ENCODE results near the gene SMPD2.

SMPD2 gene, protein sequence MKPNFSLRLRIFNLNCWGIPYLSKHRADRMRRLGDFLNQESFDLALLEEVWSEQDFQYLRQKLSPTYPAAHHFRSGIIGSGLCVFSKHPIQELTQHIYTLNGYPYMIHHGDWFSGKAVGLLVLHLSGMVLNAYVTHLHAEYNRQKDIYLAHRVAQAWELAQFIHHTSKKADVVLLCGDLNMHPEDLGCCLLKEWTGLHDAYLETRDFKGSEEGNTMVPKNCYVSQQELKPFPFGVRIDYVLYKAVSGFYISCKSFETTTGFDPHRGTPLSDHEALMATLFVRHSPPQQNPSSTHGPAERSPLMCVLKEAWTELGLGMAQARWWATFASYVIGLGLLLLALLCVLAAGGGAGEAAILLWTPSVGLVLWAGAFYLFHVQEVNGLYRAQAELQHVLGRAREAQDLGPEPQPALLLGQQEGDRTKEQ

DNA sequence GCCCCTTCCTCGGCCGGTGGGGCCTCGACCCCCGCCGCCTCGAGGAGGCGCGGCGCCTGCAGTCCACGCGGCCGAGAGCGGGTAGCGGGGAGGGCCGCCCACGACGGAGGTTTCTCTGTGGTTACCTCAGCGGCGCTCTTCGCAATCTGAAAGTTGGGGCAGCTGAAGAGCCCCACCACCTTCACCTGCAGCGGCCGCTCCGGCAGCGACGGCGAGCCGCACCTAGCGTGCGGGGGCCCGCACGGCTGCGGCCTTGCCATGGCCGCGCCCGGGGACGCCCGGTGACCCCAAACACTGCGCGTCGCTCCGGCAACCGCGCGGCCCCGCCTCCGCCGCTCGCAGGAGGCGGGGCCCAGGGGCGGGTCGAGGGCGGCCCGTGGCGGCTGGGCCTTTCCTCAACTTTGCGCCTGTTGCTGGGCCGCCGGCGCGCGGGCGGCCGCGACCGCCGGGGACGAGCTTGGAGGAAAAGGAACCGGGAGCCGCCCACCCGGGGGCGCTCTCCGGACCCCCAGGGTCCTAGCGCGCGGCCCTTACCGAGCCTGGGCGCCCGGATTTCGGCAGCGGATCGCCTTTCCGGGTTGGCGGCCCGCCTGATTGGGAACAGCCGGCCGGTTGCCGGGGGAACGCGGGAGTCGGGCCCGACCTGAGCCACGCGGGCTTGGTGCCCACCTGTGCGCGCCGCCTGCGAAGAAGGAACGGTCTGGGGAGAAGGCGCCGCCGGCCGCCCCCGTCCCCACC lies at the start of gene SMPD2, which contains the start of gene PPIL6:
SMPD2 (plus strand) TSS at position 394 of the 738 bp plus-strand sequence. CDS start 398 bp downstream, outside the sequence.
PPIL6 (minus strand) TSS at position 298 of the 738 bp plus-strand sequence; CDS start at position 260, 38 bp downstream.
- peak; percentile 66 for DNase-seq (ENCODE audit: low read depth)

DNA sequence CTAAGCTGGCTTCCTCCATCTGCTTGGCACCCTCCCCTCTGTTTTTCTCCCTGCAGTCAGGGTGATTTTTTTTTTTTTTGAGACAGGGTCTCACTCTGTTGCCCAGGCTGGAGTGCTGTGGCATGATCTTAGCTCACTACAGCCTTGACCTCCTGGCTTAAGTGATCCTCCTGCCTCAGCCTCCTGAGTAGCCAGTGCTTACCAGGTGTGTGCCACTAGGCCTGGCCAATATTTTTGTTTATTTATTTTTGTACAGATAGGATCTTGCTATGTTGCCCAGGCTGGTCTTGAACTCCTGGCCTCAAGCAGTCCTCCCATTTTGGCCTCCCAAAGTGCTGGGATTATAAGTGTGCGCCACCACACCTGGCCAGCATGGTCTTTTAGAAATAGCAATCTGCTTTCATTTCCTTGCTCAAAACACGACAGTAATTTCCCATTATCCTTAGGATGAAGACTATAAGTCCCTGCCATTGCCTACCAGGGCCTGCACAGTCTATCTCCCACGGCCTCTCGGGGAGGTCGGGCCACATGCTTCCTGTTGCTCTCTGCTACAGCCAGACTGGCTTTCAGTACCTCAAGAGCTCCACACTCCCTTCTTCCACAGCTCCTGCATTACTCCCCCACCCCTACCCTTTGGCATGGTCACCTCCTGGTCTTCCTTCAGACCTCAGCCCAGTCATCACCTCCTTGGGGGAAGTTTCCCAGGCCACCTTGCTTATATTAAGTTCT lies 47.2 kb upstream of the SMPD2 start:
- DNase-seq (ENCODE audit: low read depth) = no peak

DNA sequence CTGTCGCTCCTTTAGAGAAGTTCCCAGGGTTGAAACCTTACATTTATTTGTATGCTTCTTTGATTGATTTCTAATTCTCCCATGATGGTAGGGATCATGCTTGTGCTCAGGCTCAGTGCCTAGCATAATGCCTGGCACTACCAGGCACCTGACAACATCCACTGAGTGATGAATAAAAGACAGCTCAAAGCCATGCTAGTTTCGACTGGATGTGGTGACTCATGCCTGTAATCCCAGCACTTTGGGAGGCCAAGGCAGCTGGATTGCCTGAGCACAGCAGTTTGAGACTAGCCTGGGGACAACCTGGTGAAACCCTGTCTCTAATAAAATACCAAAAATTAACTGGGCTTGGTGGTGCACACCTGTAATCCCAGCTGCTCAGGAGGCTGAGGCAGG lies 46.6 kb upstream of the SMPD2 start:
- DNase-seq (ENCODE audit: low read depth) = no peak

DNA sequence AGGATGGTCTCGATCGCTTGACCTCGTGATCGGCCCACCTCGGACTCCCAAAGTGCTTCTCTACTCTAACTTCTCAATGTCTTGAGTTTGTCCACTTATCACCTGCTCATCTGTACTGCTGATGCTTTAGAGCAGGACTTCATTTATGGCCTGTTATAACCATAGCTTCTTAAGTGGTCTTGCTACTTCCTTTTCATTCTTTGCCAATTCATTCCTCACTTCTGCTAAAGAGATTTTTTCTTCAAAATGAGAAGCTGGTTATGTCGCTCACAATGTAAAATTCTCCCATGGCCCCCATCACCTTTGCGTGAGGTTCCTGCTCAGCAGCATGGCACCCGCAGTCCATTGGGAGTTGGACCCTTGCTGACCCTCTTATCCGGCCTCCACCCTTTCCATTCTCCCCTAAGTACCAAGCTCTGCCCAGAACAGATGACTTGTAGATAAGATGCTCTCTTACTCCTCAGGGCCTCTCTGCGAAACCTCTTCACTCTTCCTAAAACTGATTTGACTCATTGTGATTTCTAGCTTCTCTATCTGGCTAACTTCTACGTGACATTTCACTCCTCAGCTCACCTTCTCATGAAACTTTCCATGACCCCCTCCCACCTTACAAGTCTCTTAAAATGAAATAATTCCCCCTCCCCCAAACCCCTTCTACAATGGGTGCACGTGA lies 44.3 kb upstream of the SMPD2 start:
- no peak for DNase-seq (ENCODE audit: low read depth)

DNA sequence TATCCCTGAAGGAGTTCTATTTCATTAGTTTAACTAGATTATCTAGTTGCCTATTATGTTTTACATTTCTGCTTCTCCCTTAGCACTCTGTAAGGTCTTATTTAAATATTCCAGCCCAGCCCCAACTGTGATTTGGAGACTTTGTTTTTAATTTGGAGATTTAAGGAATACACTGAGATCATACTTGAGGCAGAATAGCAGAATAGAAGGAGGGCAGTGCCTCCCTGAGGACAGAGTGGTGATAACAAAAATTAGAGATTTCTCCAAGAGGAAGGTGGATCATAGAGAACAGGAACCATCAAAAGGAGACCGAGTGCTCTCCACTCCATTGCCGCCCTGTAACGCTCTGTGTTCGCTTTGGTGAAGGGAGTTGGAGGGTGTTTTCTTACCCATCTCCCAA lies 43.5 kb upstream of the SMPD2 start:
- DNase-seq (ENCODE audit: low read depth) = no peak

DNA sequence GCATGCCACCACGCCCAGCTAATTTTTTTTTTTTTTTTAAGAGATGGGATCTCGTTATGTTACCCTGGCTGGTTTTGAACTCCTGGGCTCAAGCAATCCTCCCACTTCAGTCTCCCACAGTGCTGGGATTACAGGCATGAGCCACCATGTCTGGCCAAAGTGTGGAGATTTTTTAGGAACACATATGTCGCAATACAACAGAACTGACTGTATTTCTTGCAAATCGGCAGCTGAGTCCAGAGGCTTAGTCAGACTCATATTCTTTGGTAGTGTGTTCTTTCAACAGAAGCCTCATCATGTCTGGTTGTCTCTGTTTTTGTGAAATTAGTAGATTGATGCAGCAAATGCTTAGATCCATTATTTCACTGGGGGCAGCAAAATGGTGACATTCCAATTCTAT lies 34.3 kb upstream of the SMPD2 start:
- no peak for DNase-seq (ENCODE audit: low read depth)

DNA sequence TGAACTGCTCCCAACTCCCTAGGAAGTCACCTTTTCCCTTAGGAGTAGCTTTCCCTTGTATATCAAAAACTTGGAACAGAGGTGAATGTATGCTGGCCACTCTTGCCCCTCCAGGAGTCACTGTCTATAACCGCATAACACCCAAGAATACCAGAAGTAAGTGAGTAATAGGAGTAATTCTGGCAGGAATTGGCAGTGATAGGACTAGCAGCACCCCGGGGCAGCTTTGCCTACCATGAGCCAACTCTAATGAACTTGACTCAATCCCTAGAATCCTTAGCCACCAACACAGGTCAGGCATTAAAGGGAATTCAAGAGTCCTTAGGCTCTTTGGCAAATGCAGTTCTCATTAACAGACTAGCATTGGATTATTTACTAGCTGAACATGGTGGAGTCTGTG lies 29.5 kb upstream of the SMPD2 start:
- no peak for DNase-seq (ENCODE audit: low read depth)

DNA sequence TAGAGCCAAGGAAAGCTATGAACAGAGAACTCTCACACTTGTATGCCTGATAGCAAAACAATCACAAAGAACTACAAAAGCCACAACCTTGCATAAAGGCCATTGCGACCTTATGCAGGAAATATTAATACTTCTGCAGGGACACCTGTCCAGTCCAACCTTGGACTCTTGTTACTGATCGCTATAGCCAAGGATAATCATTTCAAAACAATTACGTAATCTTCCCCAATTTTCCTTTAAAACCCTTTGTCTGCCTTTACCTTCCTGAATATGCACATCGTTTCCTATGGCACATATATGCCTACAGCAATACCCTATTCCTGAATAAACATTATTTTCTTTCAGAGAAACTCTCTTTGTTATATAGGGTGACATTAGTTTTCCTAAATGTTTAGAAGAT lies 22.9 kb upstream of the SMPD2 start:
- DNase-seq (ENCODE audit: low read depth) = no peak

DNA sequence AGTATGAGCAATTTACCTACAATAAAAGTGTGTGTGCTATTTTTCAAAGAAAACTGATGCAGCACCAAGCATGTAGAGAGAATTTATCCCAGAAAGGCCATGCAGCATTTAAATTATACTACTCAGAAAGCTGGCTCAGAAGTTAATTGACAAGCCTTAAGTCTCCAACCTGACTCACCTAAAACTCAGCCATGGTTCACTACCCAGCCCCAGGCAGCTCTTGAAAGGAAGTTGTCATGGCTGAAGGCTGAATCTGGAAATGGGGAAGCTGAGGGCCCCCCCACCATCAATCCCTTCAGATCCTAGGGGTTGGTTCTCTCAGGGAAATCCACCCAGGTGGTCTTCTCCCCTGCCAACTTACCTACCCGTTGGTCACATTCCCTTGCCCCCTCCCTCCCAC lies 19.8 kb upstream of the SMPD2 start:
- no peak for DNase-seq (ENCODE audit: low read depth)

DNA sequence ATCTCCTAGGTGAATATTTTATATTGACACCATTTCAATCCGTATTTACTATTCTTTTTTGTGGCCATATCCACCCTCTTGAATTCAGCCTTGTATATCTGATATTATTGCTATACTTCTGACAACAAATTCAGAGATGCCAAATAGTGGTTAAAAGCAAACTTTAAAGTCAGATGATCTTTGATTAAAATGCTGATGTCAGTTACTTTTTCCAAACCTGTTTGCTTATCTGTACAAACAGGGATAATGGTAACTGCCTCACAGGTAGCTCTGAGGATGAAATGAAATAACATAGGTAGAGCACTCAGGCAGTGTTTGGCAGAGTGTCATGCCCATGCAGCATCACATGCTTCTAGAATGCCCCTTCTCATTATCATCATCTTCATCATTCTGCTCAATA lies 19.3 kb upstream of the SMPD2 start:
- DNase-seq (ENCODE audit: low read depth) = no peak

DNA sequence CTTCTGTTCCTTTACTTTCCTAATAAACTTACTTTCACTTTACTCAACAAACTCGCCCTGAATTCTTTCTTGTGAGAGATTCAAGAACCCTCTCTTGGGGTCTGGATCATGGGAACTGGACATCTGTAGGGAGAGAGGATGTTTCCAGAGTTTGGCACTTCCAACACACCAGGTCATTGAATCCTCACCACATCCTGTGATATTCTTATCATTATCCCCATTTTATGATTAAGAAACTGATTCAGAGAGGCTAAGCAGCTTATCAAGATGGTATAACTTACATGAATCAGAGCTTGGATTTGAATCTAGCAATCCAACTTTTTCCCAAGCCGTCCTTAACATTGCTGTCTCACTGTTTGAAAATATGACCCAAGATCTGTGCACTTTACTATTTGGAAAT lies 15.6 kb upstream of the SMPD2 start:
- no peak for DNase-seq (ENCODE audit: low read depth)

DNA sequence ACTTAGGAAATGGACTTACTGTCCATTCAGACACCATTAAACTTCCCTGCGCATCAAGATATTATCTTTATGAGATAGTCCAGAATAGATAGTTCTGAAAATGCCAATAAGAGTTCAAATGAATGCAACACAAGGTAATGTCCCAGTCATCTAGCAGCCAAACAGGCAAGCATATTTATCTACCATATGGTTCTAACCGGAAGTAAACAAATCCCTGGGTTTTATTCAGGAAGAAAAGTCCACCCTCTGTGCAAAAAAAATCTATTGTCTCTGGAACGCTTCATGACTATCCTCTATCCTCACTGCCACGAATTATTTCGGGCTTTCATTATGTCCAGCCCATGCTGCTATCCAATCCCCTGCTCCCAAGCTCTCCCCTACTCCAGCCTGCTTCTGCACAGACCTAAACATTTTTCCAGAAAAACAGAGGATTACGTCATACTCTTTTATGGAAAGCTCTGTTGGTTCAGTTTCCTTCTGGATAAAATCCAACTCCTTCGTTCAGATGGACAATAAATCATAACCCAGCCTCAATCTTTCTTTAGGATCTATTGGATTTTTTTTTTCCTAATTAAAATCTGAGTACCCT lies 11.5 kb upstream of the SMPD2 start:
- no peak for DNase-seq (ENCODE audit: low read depth)

DNA sequence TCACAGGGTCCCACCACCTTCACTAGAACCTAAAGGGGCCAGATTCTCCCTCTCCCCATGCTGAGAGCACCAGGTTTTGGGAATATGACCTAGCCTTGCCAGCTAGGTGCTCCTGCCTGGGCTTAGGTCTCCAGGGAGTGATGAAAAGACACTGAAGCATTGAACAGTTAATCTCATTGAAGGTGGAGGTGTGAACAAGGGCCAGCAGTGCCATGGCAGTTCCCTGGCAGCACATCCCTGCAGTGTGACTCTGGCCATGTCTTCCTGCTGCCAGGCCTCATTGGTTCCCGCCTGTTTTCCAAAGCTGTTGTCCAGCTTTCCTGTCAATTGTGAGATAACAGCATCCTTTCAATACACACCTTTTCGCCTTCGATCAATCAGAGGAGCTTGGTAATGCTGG lies 11.0 kb upstream of the SMPD2 start:
- DNase-seq (ENCODE audit: low read depth) = no peak

DNA sequence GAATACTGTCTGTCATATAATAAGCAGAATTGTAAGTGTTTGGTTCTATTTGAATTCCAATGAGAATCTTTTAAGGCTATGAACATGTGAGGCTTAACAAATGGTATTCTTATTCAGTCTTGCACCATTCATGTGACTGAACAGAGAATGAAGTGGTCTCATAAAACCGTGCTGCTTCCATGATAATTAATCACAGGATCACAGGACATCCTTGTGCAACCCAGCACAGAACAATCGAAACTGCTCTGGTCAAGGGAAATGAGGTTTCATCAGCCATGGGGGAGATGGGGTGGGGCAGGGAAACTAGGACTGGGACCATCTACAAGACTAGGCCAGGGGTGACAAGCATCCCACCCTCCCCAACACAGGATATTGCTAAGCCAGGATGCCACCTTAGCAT lies 6.1 kb upstream of the SMPD2 start:
- no peak for DNase-seq (ENCODE audit: low read depth)

DNA sequence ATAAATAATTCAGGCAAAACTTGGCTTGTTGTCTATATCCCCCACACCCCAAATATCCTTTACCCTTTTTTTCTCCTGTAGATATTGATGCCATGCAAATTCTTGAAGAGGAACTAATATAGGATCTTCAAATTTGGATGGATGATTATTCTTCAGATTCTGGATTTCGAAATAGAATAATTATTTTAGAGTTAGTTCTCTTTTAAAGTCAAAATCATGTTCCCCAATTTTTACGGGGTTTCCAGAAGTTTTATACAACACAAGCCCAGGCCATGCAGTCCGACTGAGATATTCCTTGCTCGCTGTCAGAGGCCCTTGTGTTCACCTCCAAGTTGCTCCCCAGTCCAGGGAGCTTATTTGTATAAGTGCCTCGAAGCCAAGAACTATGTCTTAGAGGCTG lies 4.5 kb upstream of the SMPD2 start:
- no peak for DNase-seq (ENCODE audit: low read depth)

DNA sequence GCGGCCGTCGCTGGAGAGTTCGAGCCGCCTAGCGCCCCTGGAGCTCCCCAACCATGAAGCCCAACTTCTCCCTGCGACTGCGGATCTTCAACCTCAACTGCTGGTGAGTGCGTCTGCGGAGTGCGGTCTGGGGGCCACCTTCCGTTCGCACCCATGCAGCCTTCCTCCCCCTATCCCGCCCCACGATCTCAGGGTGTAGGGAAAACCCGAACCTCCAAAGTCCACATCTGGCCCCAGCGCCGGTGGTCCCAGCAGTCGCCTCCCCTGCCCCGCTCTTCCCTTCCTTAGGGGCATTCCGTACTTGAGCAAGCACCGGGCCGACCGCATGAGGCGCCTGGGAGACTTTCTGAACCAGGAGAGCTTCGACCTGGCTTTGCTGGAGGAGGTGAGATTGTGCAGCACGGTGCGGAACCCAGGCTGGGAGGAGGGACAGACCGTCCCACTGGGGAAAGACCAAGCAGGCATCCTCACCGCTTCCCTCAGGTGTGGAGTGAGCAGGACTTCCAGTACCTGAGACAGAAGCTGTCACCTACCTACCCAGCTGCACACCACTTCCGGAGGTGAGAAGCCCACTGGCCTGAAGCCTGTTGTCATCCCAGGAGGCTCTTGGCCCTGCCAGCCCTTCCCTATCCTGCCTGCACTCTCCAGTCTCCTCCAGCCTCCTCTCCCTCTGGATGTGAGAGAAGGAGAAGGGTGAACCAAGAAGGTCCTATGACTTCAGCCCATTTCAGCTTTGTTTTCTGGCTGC lies 719 bp downstream of the SMPD2 start:
- no peak for DNase-seq (ENCODE audit: low read depth)

DNA sequence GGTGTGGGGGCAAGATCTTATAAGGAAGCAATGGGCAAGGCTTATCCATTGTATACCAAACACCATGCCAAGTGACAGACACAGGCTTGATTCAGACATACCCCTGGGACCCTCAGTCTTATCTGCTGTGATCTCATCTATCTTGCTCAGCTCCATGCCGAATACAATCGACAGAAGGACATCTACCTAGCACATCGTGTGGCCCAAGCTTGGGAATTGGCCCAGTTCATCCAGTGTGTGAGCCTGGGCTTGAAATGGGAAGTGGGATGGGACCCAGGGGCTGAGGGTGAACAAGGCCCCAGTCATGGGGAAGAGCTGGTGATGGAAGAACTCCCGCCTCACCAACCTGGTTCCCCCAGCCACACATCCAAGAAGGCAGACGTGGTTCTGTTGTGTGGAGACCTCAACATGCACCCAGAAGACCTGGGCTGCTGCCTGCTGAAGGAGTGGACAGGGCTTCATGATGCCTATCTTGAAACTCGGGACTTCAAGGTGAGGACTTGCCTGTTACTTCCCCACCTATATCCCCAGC lies 1.9 kb downstream of the SMPD2 start:
- DNase-seq (ENCODE audit: low read depth) = no peak

DNA sequence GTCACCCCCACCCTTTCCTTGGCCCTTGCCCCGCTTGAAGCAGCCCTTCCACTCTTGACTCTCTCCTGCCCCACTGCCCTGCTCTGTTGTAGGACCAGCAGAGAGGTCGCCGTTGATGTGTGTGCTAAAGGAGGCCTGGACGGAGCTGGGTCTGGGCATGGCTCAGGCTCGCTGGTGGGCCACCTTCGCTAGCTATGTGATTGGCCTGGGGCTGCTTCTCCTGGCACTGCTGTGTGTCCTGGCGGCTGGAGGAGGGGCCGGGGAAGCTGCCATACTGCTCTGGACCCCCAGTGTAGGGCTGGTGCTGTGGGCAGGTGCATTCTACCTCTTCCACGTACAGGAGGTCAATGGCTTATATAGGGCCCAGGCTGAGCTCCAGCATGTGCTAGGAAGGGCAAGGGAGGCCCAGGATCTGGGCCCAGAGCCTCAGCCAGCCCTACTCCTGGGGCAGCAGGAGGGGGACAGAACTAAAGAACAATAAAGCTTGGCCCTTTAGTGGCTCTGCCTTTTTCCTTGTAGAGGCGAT lies 3.0 kb downstream of the SMPD2 start:
- DNase-seq (ENCODE audit: low read depth) = no peak

DNA sequence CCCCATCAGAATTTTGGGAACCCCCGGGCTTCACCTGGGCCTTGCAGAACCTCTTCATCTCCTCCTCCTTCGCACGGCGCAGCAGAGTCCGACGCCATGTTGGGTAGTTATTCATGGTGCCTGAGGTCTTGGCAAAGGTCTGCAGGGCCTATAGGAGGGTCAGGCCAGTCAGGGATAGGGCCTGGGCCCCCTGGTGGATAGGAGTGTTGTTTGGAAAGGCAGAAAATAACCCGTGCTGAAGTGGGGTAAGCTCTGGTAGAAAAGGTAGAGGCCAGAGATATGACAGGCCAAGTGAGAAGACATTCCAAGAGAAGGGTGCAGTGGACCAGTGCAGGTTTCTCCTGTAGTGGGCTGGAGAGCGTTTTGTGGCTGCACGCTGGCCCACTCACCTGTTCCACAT lies 4.9 kb downstream of the SMPD2 start:
- no peak for DNase-seq (ENCODE audit: low read depth)

DNA sequence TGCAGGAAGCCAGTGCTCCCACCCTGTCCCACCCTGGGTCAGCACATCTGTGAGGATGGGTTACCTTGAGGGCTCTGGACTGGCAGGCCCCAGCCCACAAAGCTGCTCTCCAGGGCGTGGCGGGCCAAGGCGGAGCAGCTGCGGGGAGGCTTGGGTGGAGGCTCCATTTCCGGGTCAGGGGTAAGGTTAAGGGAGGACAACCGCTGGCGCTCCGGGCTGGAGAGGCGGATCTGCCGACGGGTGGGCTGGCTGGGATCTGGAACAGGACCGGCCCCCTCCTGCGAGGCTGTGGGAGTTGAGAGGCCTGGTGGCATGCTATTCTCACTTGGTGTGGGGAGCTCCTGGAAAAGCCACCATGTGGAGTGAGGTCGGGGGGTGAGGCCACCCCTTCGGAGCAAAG lies 5.5 kb downstream of the SMPD2 start:
- no peak for DNase-seq (ENCODE audit: low read depth)

DNA sequence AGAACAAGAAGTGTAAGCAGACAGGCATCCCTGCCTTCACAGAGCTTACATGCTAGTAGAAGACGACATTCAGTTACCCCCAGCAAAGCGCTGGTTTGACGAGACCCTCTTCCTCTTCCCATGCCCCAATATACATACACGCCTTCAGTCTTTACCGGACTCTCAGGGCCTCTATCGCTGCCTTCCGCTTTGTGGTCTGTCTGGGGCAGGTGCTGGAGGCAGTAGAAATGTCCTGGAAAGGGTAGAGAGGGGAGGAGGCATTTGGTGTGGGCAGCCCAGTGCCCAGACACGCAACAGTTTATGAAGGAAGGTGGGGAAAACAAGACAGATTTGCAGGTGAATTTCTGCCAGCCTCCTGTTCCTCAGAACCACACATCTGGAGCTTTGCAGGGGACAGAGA lies 6.0 kb downstream of the SMPD2 start:
- no peak for DNase-seq (ENCODE audit: low read depth)
